HEK293T (cell line): ENCODE results near the gene FBXW8.

Experiments
- CTCF ChIA-PET: fragments of 350-600 bp; formaldehyde crosslinking; extraction: SDS; loops from one replicate; lab custom pipeline; 2021; ENCODE audit warnings: antibody characterized with exemption, inconsistent platforms; lab: Yijun Ruan, JAX
- POLR2A ChIA-PET: fragments of 350-600 bp; formaldehyde crosslinking; extraction: SDS; loops from one replicate; lab custom pipeline; 2020; ENCODE audit warnings: antibody characterized with exemption, inconsistent platforms; lab: Yijun Ruan, JAX
- DNase-seq: peaks from one replicate; pipeline ENCODE4 v3.0.0; 2012; ENCODE audit warnings: mixed read lengths; ENCODE audit errors: extremely low spot score
- ARNT ChIP-seq: fragments of 450-650 bp; IDR thresholded peaks from 2 replicates; pipeline ENCODE4 v1.6.1; 2017; ENCODE audit warnings: mild to moderate bottlenecking
- BHLHE40 ChIP-seq: fragments of 450-650 bp; IDR thresholded peaks from 2 replicates; pipeline ENCODE4 v1.6.1; 2016; ENCODE audit warnings: mild to moderate bottlenecking, moderate library complexity, borderline replicate concordance
- CTBP1 ChIP-seq: fragments of 450-650 bp; IDR thresholded peaks from 2 replicates; pipeline ENCODE4 v1.6.1; 2016; ENCODE audit warnings: borderline replicate concordance
- ELF4 ChIP-seq: fragments of 450-650 bp; IDR thresholded peaks from 2 replicates; pipeline ENCODE4 v1.6.1; 2017; ENCODE audit warnings: antibody characterized with exemption
- FOXA1 ChIP-seq: fragments of 450-650 bp; IDR thresholded peaks from 2 replicates; pipeline ENCODE4 v1.6.1; 2016; ENCODE audit warnings: mild to moderate bottlenecking
- FOXK2 ChIP-seq: fragments of 450-650 bp; IDR thresholded peaks from 2 replicates; pipeline ENCODE4 v1.6.1; 2016; ENCODE audit warnings: mild to moderate bottlenecking
- FOXM1 ChIP-seq: fragments of 450-650 bp; IDR thresholded peaks from 2 replicates; pipeline ENCODE4 v1.6.1; 2017; ENCODE audit warnings: mild to moderate bottlenecking, borderline replicate concordance
- HDGF ChIP-seq: fragments of 450-650 bp; IDR thresholded peaks from 2 replicates; pipeline ENCODE4 v1.6.1; 2017; ENCODE audit warnings: antibody characterized with exemption, borderline replicate concordance
- L3MBTL2 ChIP-seq: fragments of 450-650 bp; conservative IDR thresholded peaks from 2 replicates; pipeline ENCODE4 v1.6.1; 2016; ENCODE audit warnings: mild to moderate bottlenecking
- LEF1 ChIP-seq: fragments of 450-650 bp; IDR thresholded peaks from 2 replicates; pipeline ENCODE4 v1.6.1; 2017; ENCODE audit warnings: mild to moderate bottlenecking, borderline replicate concordance
- NFRKB ChIP-seq: fragments of 450-650 bp; IDR thresholded peaks from 2 replicates; pipeline ENCODE4 v1.6.1; 2016; ENCODE audit warnings: mild to moderate bottlenecking, moderate library complexity
- PKNOX1 ChIP-seq: fragments of 450-650 bp; IDR thresholded peaks from 2 replicates; pipeline ENCODE4 v1.6.1; 2016
- SP1 ChIP-seq: fragments of 450-650 bp; IDR thresholded peaks from 2 replicates; pipeline ENCODE4 v1.6.1; 2017
- SUZ12 ChIP-seq: fragments of 450-650 bp; IDR thresholded peaks from 2 replicates; pipeline ENCODE4 v1.6.1; 2016; ENCODE audit warnings: mild to moderate bottlenecking
- TARDBP ChIP-seq: fragments of 450-650 bp; IDR thresholded peaks from 2 replicates; pipeline ENCODE4 v1.6.1; 2016
- ZNF384 ChIP-seq: fragments of 450-650 bp; IDR thresholded peaks from 2 replicates; pipeline ENCODE4 v1.6.1; 2016

The FBXW8 gene

GRCh38 chr12:116910645-116911451 lies at the start of gene FBXW8:
TSS of gene FBXW8 (plus strand) at chr12:116910950. CDS start at chr12:116911038, 88 bp downstream.
- TF ChIP-seq PKNOX1 (peak; percentile 65), HDGF (no peak), TARDBP (peak; percentile 83), L3MBTL2 (peak; percentile 92)
- CTCF ChIA-PET = no interaction called here
- peak; percentile 88 for DNase-seq
- POLR2A ChIA-PET = no interaction called here

GRCh38 chr12:116861320-116861719 lies 49.4 kb upstream of the FBXW8 start:
- TF ChIP-seq FOXK2 (no peak), CTBP1 (no peak), ARNT (no peak), PKNOX1 (no peak), FOXA1 (no peak), L3MBTL2 (no peak), FOXM1 (no peak), TARDBP (no peak), HDGF (no peak), ZNF384 (no peak), ELF4 (no peak), NFRKB (no peak), SP1 (no peak)
- POLR2A ChIA-PET = interaction anchor here (0.8 kb wide), 1 partner anchor 19 kb away, joined by 3 read pairs; no protein-coding TSS in a partner anchor
- CTCF ChIA-PET = interaction anchor here (0.6 to 1.4 kb wide), 2 partner anchors 34 to 39 kb away, joined by 3 to 4 read pairs; no protein-coding TSS in a partner anchor
- DNase-seq = no peak

- CTCF ChIA-PET = interaction anchor here (1.3 to 1.9 kb wide), 2 partner anchors 18 to 219 kb away, joined by 3 to 13 read pairs; no protein-coding TSS in a partner anchor
- POLR2A ChIA-PET = no interaction called here
- no peak for TF ChIP-seq BHLHE40
- TF ChIP-seq FOXK2 = no peak
- no peak for TF ChIP-seq ZNF384
- TF ChIP-seq SP1 = no peak
- no peak for TF ChIP-seq CTBP1
- TF ChIP-seq L3MBTL2 = no peak
- TF ChIP-seq TARDBP = no peak
- no peak for TF ChIP-seq FOXM1
- TF ChIP-seq LEF1 = no peak
- TF ChIP-seq ARNT = no peak
- TF ChIP-seq SUZ12 = no peak
- TF ChIP-seq ELF4 = no peak
- no peak for TF ChIP-seq NFRKB
- TF ChIP-seq FOXA1 = no peak
- TF ChIP-seq HDGF = no peak
- no peak for TF ChIP-seq PKNOX1
- DNase-seq = no peak
Measured at GRCh38 chr12:116862167-116862566, 48.6 kb upstream of the FBXW8 start.

- ChIA-PET POLR2A (interaction anchor here (0.6 to 1.0 kb wide), 2 partner anchors 17 to 157 kb away, joined by 3 to 7 read pairs; no protein-coding TSS in a partner anchor), CTCF (interaction anchor here (0.5 to 1.9 kb wide), 17 partner anchors 9 to 1411 kb away, joined by 3 to 13 read pairs (median 4); no protein-coding TSS in a partner anchor)
- TF ChIP-seq SP1 (no peak), ZNF384 (peak; percentile 41; the same call in 1 of the 2 replicates), NFRKB (no peak)
- peak; percentile 69 for DNase-seq
Measured at GRCh38 chr12:116863275-116863767, 47.4 kb upstream of the FBXW8 start.

GRCh38 chr12:116864371-116865160 lies 46.2 kb upstream of the FBXW8 start:
- POLR2A ChIA-PET = no interaction called here
- CTCF ChIA-PET = interaction anchor here (1.0 kb wide), 1 partner anchor 13 kb away, joined by 4 read pairs; no protein-coding TSS in a partner anchor
- no peak for TF ChIP-seq ZNF384
- no peak for TF ChIP-seq FOXM1
- TF ChIP-seq L3MBTL2 = no peak
- TF ChIP-seq SUZ12 = no peak
- TF ChIP-seq BHLHE40 = no peak
- no peak for TF ChIP-seq NFRKB
- TF ChIP-seq FOXA1 = no peak
- TF ChIP-seq SP1 = no peak
- no peak for TF ChIP-seq ARNT
- no peak for TF ChIP-seq CTBP1
- TF ChIP-seq TARDBP = no peak
- TF ChIP-seq PKNOX1 = no peak
- no peak for TF ChIP-seq LEF1
- TF ChIP-seq ELF4 = no peak
- DNase-seq = no peak
